ENCODE measurements around the gene CCNL2. TPM values are rescaled to one million over a fixed set of nuclear protein-coding genes. Genes with fewer than 3 reads are reported as not detected.

The CCNL2 gene
- polyA plus RNA-seq, 2 of the 4 experiments (the other 2 are of a cell fraction), result 85.5 to 111 TPM

DNA sequence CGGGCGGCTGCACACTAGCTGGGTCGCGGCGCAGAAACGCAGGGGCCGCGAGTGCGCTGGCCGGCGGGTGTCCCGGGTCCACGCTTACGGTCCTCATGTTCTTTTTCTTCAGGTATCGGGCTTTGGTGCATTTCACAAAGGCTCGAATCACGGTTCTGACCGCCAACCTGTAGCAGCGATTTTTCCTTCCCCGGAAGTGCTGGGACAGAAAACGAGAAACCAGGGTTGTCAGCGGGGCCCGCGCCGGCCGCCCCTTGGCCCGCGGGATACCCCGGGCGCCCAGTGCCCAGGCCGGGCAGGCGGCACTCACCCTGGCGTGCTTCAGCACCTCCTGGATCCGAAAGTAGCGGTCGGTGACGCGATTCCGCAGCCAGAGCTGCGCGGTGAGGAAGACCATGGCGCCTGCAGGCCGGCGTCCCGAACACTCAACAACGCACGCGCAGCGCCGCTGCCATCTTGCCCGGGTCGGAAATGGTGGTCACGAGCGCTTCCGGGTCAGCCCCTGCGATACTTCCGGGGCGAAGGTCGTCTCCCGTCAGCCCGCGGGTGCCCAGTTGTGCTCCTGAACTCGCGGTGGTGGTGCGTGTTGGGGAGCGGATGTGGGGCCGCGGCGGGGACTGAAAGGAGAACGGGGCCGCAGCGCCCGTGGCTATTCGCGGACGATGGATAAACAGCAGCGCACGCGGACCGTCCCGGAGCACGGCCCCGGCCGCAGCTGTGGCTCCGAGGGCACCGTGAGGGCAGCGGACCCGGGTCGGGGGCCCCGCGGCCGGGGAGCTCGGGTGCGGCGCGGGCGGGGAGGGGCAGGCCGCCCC is 7.9 kb upstream of the CCNL2 start, which contains the start of gene MRPL20 (continued):
- TF ChIP-seq, protein P1, sequence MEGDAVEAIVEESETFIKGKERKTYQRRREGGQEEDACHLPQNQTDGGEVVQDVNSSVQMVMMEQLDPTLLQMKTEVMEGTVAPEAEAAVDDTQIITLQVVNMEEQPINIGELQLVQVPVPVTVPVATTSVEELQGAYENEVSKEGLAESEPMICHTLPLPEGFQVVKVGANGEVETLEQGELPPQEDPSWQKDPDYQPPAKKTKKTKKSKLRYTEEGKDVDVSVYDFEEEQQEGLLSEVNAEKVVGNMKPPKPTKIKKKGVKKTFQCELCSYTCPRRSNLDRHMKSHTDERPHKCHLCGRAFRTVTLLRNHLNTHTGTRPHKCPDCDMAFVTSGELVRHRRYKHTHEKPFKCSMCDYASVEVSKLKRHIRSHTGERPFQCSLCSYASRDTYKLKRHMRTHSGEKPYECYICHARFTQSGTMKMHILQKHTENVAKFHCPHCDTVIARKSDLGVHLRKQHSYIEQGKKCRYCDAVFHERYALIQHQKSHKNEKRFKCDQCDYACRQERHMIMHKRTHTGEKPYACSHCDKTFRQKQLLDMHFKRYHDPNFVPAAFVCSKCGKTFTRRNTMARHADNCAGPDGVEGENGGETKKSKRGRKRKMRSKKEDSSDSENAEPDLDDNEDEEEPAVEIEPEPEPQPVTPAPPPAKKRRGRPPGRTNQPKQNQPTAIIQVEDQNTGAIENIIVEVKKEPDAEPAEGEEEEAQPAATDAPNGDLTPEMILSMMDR (IDR thresholded peaks at IDR 0.05), result no peak
- TF ChIP-seq CBX2 (IDR thresholded peaks at IDR 0.05; ENCODE audit: borderline replicate concordance, low read depth), result no peak
- TF ChIP-seq, protein P2, sequence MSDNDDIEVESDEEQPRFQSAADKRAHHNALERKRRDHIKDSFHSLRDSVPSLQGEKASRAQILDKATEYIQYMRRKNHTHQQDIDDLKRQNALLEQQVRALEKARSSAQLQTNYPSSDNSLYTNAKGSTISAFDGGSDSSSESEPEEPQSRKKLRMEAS (IDR thresholded peaks at IDR 0.05), result peak; percentile 94

DNA sequence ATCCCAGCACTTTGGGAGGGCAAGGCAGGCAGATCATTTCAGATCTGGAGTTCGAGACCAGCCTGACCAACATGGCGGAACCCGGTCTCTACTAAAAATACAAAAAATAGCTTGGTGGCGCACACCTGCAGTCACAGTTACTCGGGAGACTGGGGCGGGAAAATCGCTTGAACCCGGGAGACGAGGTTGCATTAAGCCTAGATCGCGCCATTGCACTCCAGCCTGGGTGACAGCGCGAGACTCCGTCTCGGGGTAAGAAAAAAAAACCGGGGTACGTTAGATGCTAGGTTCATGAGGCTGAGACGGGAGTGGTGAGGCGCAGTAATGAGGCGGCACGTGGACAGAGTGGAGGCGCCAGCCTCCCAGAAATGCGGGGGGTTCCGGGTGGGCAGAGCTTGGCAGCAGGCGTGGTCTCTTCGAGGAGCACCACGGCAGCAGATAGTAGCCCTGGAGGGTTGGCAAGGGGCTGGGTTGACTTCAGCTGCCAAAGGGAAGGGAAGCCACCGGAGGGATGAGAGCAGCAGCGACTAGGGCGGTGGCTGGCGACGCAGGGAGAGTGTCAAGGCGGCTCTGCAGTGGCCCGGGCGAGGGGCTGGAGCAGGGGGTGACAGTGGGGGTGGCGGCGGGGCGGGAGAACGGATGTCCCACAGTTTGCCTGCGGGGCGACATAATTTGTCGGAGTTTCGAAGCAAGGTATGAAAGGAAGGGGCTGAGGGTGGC is 7.1 kb upstream of the CCNL2 start:
- peak overlapping the region; percentile 88 to 100 for H3K27ac ChIP-seq
- ATAC-seq, result peak in 1 of 2 experiments; percentile 5; a peak in 3 of 6 replicates
- H3K9me3 ChIP-seq, result no peaks in the 10 kb centered on the region
- peak overlapping the region; percentile 85 for H3K4me2 ChIP-seq
- POLR2A ChIA-PET, result interaction anchor here (1.6 to 2.3 kb wide), 2 partner anchors 31 to 98 kb away, joined by 4 to 12 read pairs; partner anchors contain the start of gene AURKAIP1
- peaks cover 32% of the 10 kb centered on the region for H3K4me1 ChIP-seq
- TF ChIP-seq RCOR1 (IDR thresholded peaks at IDR 0.05; ENCODE audit: low read depth, low read length) (no peak), FOSB (CRISPR knock-in tag; IDR thresholded peaks at IDR 0.05) (no peak), TFCP2L1 (CRISPR knock-in tag; IDR thresholded peaks at IDR 0.05) (no peak), NPAS2 (CRISPR knock-in tag; IDR thresholded peaks at IDR 0.05; ENCODE audit: borderline replicate concordance) (no peak), ESRRA (IDR thresholded peaks at IDR 0.05; ENCODE audit: borderline replicate concordance, low read length) (no peak), ZFP36 (IDR thresholded peaks at IDR 0.05; ENCODE audit: borderline replicate concordance, partially characterized antibody) (no peak), SREBF2 (IDR thresholded peaks at IDR 0.05) (no peak), CHD2 (IDR thresholded peaks at IDR 0.05; ENCODE audit: low read length, partially characterized antibody) (no peak), JUNB (IDR thresholded peaks at IDR 0.05) (no peak), HEYL (CRISPR knock-in tag; IDR thresholded peaks at IDR 0.05) (no peak), MAZ (IDR thresholded peaks at IDR 0.05; ENCODE audit: borderline replicate concordance, low read depth, low read length) (no peak), CEBPB (IDR thresholded peaks at IDR 0.05) (no peak), RNF2 (IDR thresholded peaks at IDR 0.05; ENCODE audit: borderline replicate concordance, low read depth) (no peak), BHLHE40 (IDR thresholded peaks at IDR 0.05; ENCODE audit: low read depth, low read length) (no peak), MYC (IDR thresholded peaks at IDR 0.05; ENCODE audit: borderline replicate concordance, low read length) (no peak)
- TF ChIP-seq, protein P3, sequence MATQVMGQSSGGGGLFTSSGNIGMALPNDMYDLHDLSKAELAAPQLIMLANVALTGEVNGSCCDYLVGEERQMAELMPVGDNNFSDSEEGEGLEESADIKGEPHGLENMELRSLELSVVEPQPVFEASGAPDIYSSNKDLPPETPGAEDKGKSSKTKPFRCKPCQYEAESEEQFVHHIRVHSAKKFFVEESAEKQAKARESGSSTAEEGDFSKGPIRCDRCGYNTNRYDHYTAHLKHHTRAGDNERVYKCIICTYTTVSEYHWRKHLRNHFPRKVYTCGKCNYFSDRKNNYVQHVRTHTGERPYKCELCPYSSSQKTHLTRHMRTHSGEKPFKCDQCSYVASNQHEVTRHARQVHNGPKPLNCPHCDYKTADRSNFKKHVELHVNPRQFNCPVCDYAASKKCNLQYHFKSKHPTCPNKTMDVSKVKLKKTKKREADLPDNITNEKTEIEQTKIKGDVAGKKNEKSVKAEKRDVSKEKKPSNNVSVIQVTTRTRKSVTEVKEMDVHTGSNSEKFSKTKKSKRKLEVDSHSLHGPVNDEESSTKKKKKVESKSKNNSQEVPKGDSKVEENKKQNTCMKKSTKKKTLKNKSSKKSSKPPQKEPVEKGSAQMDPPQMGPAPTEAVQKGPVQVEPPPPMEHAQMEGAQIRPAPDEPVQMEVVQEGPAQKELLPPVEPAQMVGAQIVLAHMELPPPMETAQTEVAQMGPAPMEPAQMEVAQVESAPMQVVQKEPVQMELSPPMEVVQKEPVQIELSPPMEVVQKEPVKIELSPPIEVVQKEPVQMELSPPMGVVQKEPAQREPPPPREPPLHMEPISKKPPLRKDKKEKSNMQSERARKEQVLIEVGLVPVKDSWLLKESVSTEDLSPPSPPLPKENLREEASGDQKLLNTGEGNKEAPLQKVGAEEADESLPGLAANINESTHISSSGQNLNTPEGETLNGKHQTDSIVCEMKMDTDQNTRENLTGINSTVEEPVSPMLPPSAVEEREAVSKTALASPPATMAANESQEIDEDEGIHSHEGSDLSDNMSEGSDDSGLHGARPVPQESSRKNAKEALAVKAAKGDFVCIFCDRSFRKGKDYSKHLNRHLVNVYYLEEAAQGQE (IDR thresholded peaks at IDR 0.05), result no peak
- CTCF ChIA-PET, result interaction anchor here (1.4 to 3.8 kb wide), 3 partner anchors 35 to 101 kb away, joined by 3 to 21 read pairs (median 11); no protein-coding TSS in a partner anchor
- DNase-seq (ENCODE audit: low read depth in 1 of 2, low spot score in 1 of 2), result no peak
- peak overlapping the region; percentile 69 for H3K4me3 ChIP-seq
- WGBS (ENCODE audit: missing lambda C conversion rate), result 63% methylated on average over 28 of the region's 43 CpGs
- no peak for FAIRE-seq
